AG08396 (cell line): Measurements from ENCODE around the gene NAV2.

ENCODE experiments used
- DNase-seq: peaks from one replicate; pipeline ENCODE4 v3.0.0; 2012; ENCODE audit warnings: low spot score, mixed read lengths

Gene NAV2

DNA sequence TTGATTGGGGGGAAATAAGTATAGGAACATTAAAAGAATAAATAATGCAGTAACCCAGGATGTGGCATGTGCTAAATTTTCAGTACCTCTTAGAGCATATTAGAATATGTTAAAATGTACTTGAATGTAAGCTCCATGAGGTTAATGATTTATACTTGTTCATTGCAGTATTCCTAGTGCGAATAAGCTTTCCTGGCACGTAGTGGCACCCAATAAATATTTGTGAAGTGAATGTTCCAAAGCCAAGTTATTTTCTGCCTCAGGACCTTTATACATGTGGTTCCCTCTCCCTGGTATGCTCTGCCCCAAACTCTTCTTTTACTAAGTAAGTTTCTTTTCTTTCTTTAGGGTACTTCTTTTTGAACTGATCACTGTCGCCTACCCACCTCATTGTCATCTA, 328.9 kb downstream of the NAV2 start:
- DNase-seq: no peak

DNA sequence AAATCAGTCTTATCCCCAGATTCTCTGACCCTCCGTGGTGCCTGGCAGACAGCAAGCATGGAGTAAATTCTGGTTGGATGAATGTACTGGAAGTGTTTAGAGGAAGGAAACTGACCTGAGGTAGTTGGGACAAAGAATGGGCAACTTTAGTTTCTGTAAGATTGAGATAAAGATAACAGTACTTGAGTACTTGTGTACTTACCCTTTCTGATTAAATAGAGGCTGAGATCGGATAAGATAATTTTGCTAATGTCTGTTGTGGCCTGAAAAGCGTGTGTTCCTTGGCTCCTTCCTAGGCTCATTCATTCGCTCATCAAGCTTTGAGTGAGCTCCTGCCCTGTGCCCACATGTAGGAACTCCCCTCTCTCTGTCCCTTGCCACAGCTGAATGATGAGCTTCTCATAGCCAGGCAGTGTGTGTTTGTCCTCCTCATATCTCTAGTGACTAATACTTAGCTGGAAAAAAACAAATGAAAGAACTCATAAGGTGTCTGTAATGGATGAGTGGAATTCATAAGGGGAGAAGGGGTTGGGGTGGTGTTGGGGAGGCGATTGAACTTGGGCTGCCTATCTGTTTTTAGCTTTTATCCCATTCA, 329.5 kb downstream of the NAV2 start:
- no peak for DNase-seq

DNA sequence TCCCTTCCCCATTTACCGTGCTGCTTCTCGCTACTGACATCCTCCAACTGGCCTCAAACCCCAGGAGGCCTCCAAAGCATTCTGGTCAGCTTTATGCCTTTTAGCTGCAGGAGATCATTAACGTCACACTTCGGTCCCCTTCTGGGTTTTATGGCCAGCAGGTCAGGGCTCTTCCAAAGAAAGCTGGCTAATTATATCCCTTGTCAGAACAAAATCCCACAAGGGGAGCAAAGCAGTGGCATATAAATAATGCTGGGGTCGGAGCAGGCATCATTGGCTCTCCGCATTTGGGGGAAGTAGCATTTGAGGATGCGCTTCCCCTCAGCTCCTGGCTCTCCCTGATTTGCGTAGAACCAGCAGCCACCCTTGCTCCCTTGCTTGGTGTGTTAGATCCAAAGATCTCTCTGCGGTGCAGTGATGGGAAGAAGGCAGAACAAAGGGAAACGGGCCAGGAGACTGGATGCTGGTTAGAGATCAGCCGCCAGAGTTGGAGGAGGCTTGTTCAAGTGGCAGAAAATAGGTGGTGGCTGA, 330.2 kb downstream of the NAV2 start:
- no peak for DNase-seq

DNA sequence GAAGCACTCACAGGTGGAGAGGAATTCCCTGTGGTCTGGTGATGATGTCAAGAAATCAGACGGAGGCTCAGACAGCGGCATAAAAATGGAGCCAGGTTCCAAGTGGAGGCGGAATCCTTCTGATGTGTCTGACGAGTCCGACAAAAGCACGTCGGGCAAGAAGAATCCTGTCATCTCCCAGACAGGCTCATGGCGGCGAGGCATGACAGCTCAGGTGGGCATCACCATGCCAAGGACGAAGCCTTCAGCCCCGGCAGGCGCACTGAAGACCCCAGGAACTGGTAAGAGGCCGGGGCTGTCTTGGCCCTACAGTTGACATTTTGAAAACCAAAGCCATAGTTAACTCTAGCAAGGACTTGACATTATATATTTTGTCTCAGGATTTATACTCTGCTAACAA, 331.4 kb downstream of the NAV2 start:
- DNase-seq: no peak

DNA sequence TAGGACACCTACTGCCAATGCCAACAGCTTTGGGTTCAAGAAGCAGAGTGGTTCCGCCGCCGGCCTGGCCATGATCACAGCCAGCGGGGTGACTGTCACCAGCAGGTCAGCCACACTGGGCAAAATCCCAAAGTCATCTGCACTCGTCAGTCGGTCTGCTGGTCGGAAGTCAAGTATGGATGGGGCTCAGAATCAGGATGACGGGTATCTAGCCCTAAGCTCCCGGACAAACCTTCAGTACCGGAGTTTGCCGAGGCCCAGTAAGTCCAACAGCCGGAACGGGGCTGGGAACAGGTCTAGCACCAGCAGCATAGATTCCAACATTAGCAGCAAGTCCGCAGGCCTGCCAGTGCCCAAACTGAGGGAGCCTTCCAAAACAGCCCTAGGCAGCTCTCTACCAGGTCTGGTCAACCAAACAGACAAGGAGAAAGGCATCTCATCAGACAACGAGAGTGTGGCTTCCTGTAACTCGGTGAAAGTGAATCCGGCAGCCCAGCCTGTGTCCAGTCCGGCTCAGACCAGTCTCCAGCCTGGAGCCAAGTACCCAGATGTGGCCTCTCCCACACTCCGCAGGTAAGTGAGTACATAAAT, 332.6 kb downstream of the NAV2 start:
- DNase-seq: no peak

DNA sequence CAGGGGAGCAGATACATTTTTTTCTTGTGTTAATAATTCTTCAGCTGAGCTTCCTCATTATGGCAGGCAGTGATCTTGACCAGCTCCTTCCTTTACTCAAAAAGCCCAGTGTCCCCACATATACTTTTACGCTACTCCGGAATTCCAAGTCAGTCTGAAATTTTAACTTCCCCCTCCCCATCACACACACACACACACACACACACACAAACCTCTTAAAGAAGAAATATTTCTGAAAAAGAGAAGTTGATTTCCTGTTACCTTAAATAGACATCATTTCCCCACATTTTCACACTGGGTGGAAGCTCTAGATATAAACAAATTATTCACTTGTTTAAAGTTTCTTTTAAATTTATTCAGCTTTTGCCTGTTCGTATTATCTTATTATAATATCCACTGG, 333.8 kb downstream of the NAV2 start:
- no peak for DNase-seq

DNA sequence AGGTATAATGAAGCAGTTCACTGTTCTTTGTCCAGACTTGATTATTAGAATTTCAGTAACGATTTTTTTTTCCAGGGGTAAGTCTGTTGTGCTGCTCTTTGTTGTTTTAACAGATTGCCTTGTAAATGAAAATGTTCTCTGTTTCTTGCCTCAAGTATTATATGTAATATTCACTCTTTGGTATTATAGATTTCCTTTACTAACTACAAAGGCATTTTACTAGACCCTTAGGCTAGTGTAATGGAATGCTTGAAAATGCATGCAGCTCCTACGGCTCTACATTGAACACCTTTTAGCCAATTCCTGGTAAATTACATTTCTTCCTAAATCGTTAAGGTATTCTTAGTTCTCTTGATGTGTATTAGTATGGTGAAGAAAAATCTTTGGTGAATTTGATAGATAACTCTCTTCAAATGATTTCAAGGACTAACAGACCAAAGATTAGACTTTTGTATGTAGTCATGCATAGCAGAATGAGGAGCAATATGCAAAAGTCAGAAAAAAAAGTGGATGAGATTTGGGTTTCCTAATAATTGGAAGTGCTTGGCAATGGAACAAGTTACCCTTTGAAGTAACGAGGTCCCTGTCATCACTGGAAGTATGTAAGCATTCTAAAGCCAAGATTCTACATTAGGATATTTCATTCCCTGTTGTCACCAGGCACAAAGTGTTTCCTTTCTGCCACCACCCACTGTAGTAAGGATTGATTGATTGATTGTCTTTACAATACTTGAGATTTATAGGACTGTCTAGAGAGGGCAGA, 334.6 kb downstream of the NAV2 start:
- no peak for DNase-seq

DNA sequence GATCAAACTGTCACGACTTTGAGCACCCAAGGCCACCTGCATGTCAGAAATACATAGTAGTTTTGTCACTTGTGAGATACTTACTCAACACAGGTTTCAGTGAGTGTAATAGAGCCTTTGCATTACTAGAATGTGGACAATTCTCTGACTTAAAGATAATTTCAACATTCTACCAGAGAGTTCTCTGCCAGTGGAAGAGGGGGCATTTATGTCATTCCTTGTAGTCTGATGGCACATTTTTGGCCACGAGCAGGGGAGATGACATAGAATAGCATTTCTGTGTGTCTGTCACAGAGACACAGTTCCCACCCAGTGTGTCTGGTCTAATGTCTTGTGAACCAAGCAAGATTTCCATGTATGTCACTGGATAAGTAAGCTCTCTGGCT, 335.1 kb downstream of the NAV2 start:
- DNase-seq: no peak

DNA sequence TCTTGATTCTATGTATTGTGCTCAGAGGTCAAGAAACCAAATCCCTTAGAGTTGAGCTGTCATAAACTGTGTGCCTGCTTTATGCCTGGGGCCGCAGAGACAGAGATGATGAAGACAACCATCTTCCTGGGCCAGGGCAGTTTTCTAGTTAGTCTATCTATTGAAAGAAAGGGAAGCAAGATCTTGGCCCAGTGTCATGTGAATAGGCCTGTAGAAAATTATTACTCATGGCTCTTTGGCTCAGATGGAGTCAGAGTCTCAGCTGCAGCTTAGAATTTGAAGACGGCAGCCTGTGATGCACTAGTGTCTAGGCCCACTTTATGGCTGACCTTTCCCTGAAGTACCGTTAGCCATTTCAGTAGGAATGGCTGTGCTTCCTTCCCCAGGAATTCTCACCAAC, 335.6 kb downstream of the NAV2 start:
- no peak for DNase-seq

DNA sequence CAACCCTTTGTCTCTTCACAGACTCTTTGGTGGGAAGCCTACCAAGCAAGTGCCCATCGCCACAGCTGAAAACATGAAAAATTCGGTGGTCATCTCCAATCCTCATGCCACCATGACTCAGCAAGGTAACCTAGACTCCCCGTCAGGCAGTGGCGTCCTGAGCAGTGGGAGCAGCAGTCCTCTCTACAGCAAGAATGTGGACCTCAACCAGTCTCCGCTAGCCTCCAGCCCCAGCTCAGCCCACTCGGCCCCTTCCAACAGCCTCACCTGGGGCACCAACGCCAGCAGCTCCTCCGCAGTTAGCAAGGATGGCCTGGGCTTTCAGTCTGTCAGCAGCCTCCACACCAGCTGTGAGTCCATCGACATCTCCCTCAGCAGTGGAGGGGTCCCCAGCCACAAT, 336.1 kb downstream of the NAV2 start:
- DNase-seq: no peak

DNA sequence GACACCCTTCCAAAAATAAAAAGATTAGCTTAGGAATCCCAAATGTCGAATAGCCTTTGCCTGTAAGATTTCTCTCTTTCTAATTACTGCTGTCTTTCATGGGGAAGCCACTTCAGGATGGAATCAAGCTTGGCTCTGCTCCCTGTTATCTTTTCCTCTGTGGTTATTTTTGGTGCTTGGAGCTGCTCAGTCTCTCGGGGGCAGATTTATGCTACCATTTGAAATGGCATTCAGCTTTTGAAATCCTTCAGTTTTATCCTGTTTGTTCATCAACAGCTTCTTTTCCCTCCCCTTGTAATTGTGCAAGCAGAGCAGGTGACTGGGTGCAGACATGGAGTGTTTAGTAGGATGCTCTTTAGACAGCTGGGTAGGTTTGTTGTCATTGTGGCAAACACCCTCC, 336.6 kb downstream of the NAV2 start:
- no peak for DNase-seq

DNA sequence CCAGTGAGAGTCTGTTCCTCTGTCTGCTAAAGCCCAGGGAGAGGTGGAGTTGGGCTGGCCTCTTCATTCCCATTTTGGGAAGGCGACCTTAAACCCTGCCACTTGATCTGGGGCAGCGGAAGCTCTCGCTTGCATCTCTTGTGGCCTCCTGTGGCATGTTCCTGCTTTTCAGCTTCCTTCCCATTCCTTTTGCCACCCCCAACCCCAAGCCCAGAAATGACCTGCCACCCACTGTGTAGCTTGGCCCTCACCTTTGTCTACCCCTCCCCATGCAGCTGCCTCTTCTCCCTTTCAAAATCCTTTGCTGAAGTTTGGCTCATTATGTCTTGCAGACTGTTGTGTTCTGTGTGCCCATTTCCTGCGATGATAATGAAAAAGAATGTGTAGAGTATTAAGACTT, 337.4 kb downstream of the NAV2 start:
- DNase-seq: no peak

DNA sequence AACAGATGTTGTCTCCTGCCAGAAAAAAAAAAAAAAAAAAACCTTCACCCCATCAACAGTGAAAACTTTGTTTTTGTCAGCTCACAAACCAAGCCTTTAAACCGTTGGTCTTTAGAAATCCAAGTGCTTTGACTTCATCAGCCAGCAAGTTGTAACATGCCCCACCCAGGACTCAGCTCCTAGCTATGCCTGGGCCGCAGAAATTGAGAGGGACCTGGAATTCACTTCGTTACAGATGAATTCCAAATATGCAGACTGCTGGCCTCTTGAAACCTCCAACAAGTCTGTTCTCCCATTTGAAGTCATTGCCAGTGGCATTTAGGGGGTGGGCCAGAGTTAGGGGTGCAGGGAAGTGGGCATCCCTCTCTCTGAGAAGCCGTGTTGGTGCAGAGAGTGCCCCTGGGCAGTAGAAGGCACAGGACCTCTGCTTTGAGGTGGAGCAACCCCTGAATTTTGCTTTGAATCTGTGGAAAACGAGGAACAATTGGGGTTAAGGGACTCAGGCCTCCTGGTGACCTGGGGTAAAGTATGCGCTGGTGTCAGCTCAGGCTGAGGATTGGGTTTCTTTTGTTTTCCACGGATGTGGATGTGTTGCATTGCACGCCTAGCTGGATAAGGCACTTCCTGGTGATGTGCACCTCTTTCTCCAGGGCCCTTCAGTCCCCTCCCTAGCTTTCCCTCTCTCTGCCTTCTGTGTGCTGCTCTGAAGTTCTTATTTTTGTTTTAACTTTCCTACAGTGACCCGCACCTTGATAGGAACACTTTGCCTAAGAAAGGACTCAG, 338.1 kb downstream of the NAV2 start:
- DNase-seq: no peak

DNA sequence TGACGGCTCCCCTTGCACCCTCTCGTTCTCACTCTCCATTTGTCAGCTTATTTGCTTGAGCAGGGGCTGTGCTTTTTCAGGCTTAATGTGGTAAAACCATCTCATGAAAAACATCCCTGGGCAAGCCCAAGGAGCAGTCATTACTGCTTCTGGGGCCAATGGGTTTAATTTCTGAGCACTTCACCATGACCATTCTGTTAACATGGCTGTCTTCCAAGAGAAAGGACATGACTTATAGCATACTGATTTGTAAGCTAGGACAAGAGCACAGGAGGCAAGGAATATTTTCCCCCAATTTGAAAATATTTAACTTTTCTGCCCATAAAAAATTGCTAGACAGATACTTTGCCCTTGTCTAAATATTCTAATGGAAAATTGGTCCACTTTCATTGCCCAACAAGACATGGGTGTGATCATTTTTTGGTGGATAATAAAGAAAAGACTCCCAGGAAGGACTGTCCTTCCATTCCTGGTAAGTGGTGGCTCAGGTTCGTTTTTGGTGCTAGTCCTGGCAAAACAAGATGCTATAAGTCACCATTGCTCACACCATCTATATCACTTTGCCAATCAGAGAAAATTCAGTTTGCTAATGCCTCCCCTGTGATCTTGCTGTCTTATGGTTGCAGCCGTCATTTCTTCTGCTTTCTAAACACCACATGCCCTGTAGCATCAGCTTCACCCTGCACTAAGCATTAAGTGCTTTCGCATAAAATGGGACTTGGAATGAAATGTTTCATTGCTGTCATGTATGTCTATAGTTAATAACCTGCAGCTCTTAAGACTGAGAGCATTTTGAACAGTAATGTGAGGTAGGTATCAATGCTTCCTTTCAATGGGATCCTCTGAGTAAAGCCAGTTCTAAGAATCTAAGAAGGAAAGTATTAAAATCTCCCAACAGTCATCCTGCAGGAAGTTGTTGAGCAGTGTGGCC, 339.1 kb downstream of the NAV2 start:
- DNase-seq: no peak

DNA sequence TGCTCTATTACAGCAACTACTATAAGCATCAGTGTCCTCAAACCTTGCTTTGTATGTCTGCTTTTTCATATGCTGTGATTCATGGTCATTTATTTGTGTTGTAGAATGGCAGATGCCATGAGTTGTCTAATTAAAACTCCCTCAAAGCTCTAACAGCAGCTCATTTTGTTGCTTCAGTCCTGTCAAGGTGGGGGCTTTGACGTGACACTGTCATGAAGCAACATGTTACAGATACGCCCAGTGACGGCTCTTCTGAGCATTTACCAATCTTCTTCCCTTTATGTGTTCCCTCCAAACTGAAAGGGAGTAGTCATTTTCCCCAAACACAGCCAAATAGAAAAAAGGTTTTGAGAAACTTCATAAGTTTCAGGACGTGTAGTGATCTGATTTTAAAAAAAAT, 340.9 kb downstream of the NAV2 start:
- no peak for DNase-seq

DNA sequence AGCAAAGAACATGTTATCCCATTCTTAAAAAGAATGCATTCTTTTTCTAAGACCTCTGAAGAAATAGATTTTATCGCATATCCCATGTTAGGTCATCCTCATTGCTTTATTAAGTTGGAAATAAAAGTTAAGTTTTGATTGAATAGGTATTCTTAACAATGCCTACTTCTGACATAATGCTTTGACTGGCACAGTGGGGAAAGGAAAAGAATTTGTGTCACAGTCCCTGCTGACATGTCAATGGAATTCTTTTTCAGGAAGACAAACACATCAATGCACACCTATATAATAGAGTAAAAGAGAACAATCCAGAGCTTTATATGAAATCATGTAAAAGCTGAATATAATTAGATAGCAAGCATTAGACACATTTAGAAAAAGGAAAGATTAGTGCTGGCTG, 341.9 kb downstream of the NAV2 start:
- no peak for DNase-seq

DNA sequence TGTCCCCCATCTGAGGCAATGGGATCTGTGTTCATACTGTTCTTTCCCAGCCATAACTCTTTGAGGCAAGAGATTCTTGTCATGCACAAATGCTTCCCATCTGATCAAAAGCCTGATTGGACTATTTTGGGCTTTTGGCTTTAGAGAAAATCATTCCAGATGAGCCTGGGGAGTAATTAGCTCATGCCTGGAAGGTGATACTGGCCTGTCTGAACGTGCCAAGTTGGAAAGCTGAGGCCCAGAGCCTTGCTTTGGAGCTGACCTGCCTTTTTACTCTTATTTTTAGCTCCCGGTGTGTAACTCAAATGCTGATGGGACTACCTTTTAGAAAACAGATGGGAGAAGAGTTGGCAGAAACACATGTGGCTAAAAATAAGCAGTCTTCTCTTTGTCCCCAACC, 342.7 kb downstream of the NAV2 start:
- no peak for DNase-seq

DNA sequence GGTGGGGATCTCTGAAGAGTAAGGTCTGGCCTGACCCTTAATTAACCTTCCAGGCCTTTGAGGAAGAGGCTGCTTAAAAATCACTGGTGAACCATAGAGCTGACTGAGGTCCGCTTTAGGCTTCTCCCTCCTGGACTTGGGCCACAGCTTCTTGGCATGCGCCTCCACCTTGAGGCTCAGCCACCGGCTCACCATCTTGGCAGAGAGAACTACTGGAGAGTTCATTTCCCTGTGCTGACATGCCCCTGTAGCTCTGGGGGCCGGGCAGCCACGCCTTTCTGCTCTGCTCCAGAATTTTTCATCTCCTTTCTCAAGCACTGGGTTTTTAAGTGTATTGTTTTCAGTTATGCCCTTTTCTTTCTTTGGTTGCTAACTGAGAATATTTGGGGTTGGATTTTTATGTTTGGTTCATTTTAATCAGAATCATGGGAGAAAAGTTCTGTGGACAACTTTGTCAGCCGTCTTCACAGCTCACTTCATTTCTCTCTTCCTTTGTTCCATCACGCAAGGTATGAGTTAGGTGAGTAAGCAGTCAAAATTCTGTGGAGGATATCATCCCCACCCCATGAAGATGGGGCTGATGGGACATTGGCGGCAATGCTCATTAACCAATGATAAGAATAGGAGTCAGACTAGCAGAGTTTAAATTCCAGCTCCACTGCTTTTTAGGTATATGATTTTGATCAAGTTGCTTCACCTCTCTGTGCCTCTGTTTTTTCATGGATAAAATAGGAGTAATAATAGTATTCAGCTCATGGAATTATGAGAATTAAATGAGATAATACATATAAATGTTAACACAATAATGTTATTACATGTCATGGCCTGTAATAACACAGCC, 343.7 kb downstream of the NAV2 start:
- DNase-seq: no peak

DNA sequence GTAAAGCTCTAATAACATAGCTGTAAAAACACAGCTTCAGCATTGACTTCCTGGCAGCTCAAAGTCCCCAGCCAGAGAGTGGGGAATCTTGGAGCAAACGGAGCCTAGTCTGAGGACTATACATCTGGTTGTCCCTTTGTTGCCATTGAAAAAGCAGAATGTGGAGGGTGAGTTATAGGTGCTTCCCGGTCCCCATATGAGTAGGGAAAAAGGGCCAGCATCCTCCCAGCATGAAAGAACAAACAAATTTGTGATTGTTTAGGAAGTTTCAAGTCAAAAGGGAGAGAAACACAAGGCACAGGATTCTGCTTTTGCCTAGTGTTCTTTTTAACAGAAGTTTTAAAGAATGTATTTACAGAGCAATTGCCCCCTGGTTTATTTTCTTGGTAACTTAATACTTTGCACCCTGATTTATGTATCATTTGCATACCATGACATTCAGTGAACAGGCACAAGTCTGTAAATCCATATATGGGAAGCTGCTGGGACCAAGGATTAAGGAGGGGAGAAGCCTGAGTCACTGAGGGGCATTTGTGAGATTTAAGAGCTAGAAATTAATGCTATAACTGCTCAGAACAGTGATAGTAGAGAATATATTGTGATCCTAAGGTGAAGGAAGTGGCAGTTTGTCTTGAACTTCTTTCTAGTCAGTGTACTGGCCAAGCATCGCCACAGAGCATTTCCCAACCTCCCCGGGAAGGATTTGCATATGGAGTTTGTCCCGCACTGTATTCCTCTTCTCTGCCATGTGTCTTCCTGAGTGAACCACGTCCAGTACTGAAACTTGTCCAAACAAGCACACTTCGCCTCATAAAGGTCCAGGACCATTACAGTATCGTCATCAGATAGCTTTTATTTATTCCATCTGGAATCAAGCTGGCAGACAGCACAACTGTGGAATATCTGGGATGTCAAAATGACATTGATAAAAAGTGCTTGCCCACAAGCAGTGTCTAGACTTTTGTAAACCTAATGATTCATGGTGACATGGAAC, 344.6 kb downstream of the NAV2 start:
- no peak for DNase-seq
